KMS-11 (cell line): Measurements from ENCODE around the gene SLC25A42.
A peak's percentile ranks its signal among the peaks of the same experiment; 100 is the strongest.

Experiments used
- H2AFZ ChIP-seq: fragments of 200-600 bp; sonication (generic); 2 replicates; pipeline ENCODE4 v1.6.1; 2016; ENCODE audit warnings: antibody characterized with exemption, mixed run types, low read depth
- H3K27ac ChIP-seq: fragments of 200-600 bp; sonication (generic); 2 replicates; pipeline ENCODE4 v1.6.1; 2016; ENCODE audit warnings: mild to moderate bottlenecking, mixed run types
- H3K27me3 ChIP-seq: fragments of 200-600 bp; sonication (generic); 2 replicates; pipeline ENCODE4 v1.6.1; 2017; ENCODE audit warnings: mild to moderate bottlenecking, low read depth, mixed run types, moderate library complexity; ENCODE audit not compliant: insufficient read depth
- H3K36me3 ChIP-seq: fragments of 200-600 bp; sonication (generic); 2 replicates; pipeline ENCODE4 v1.6.1; 2017; ENCODE audit warnings: mild to moderate bottlenecking, mixed run types; ENCODE audit not compliant: insufficient read depth
- H3K4me1 ChIP-seq: fragments of 200-600 bp; sonication (generic); 2 replicates; pipeline ENCODE4 v1.6.1; 2016; ENCODE audit warnings: mild to moderate bottlenecking, low read depth, mixed run types; ENCODE audit not compliant: poor library complexity, severe bottlenecking
- H3K4me2 ChIP-seq: fragments of 200-600 bp; sonication (generic); 2 replicates; pipeline ENCODE4 v1.7.0; 2016; ENCODE audit warnings: mild to moderate bottlenecking, mixed run types
- H3K4me3 ChIP-seq: fragments of 200-600 bp; sonication (generic); IDR thresholded peaks from 2 replicates; pipeline ENCODE4 v1.6.1; 2017; ENCODE audit warnings: low read depth, low read length, mixed read lengths; ENCODE audit not compliant: insufficient read depth
- H3K79me2 ChIP-seq: fragments of 200-600 bp; sonication (generic); 2 replicates; pipeline ENCODE4 v1.6.1; 2016; ENCODE audit warnings: low read depth, mixed run types; ENCODE audit not compliant: insufficient read depth
- H3K9ac ChIP-seq: fragments of 200-600 bp; sonication (generic); 2 replicates; pipeline ENCODE4 v1.6.1; 2016; ENCODE audit warnings: mild to moderate bottlenecking, mixed run types
- H4K20me1 ChIP-seq: fragments of 200-600 bp; sonication (generic); 2 replicates; pipeline ENCODE4 v1.6.1; 2016; ENCODE audit warnings: mild to moderate bottlenecking, mixed run types; ENCODE audit not compliant: insufficient read depth
- TF ChIP-seq, protein P1 (sequence below): fragments of 200-600 bp; sonication (generic); conservative IDR thresholded peaks from 2 replicates; pipeline ENCODE4 v1.6.1; 2017; ENCODE audit warnings: low read depth, mild to moderate bottlenecking, antibody characterized with exemption, low read length, moderate library complexity, mixed read lengths

Gene SLC25A42

DNA sequence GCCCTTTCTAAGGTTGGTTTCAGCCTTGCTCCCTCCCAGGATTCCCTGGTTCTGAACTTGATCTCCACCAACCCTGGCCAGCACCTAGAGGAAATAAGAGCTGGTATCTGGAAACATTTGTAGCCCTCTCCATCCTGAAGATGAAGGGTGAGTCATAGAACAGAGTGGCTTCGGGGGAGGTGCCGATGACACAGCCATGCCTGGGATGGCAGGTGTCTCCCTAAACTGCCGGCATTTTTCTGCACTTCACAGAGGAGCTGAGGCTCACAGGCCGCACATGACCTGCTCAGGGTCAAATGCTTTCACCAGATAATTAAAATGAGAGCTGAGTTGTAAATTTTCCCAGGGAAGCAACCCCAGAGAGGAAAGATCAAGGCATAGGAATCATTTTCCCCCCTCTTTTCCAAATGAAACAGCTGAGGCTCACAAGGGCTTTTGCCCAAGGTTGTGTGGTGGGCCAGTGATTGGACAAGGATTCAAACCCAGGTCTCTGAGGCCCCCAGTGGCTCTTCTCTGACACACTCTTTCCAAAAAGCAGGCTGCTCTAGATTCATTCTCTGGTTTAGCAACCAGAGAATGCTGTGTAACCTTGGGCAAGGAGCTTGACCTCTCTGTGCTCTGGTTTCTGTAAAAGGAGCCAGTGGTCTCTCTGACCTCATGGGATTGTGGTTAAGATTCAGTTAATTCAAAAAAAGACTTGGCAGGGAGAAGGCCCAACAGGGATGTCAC is 1.2 kb upstream of the SLC25A42 start:
- H3K4me1 ChIP-seq: peaks cover 10% of the 10 kb centered on the region
- H3K9ac ChIP-seq: peak overlapping the region; percentile 23; the same call in 1 of the 2 replicates
- TF ChIP-seq, protein P1, sequence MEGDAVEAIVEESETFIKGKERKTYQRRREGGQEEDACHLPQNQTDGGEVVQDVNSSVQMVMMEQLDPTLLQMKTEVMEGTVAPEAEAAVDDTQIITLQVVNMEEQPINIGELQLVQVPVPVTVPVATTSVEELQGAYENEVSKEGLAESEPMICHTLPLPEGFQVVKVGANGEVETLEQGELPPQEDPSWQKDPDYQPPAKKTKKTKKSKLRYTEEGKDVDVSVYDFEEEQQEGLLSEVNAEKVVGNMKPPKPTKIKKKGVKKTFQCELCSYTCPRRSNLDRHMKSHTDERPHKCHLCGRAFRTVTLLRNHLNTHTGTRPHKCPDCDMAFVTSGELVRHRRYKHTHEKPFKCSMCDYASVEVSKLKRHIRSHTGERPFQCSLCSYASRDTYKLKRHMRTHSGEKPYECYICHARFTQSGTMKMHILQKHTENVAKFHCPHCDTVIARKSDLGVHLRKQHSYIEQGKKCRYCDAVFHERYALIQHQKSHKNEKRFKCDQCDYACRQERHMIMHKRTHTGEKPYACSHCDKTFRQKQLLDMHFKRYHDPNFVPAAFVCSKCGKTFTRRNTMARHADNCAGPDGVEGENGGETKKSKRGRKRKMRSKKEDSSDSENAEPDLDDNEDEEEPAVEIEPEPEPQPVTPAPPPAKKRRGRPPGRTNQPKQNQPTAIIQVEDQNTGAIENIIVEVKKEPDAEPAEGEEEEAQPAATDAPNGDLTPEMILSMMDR: no peak
- no peaks in the 10 kb centered on the region for H3K79me2 ChIP-seq
- no peaks in the 10 kb centered on the region for H4K20me1 ChIP-seq
- peak overlapping the region; percentile 66 for H3K4me2 ChIP-seq
- H3K27ac ChIP-seq: no peak overlapping the region
- no peaks in the 10 kb centered on the region for H3K36me3 ChIP-seq
- no peaks in the 10 kb centered on the region for H3K27me3 ChIP-seq
- H3K4me3 ChIP-seq: no peak overlapping the region
- H2AFZ ChIP-seq: peak overlapping the region; percentile 59; the same call in 1 of the 2 replicates

DNA sequence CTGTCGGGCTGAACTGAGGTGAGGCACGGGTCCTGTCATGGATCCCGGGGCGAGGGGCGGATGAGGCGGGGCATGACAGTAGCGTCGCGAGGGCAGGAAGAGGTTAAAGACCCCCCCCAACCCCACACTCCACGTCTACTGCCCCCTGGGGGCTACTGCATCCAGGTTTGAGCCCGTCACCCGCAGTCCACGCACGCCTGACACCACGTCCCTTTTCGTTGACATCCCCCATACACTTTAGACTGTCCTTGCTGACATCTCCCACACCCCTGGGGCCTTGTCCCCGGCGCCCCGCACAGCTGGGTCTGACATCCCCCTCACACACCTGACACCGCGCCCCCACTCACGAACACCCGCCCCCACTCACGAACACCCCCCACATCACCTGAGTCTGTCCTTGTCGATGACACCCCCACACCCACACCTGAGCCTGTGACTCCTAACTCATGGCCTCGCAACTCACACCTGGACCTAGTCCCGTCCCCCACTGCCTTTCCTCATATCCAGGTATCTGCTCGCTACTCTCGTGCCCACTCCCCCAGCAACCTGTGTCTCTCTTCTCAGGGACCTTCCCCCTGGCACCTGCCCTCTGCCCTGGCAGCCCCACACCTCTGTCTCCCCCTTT is 416 bp downstream of the SLC25A42 start:
- Histone ChIP-seq H3K36me3 (no peaks in the 10 kb centered on the region), H3K27me3 (no peaks in the 10 kb centered on the region), H3K4me3 (no peak overlapping the region), H3K79me2 (no peaks in the 10 kb centered on the region), H3K4me2 (peak overlapping the region; percentile 50), H2AFZ (peak overlapping the region; percentile 57), H3K9ac (peak overlapping the region; percentile 18; the same call in 1 of the 2 replicates), H4K20me1 (no peaks in the 10 kb centered on the region), H3K4me1 (peaks cover 16% of the 10 kb centered on the region), H3K27ac (no peak overlapping the region)
- TF ChIP-seq, protein P1: no peak

DNA sequence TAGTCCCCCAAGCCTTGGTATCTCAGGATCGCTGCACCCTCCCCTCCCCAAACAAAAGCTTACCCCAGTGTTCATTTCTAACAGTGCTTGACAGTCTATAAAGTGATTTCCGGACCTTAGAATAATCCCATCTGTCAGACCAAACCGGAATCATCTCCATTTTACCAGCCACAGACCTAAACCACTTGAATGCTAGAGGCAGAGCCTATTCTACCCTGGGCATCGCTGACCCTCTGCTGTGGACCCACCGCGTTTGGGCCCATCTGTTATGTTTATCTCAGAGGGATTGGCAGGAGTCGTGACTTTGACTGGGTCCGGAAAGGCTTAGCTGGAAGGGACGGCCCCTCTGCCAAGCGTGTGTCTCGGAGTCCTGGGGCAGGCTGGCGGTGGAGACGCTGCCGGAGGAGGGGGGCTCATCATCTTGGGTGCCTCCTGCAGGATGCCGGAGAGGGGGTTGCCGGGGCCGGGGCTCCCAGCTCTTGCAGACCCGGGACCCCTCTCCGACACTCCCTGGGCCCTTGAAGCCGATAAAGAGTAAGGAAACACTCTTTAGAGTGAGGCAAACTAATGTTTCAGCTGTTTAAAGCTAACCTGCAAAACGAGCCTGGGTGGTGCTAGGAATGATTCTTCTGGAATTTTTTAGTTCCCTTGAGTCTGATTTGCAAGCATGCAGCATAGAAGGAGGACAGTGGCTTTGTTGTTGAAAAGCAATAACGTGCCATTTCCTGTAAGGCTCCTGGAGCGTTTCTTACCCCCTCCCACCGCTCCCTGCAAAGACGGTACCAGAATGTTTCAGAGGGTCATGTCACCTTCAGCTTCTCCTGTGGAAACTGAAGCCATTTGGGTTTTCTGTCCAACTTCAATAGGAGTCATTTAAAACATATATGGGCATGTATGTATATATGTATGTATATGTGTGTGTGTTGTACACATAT is 1.3 kb downstream of the SLC25A42 start:
- Histone ChIP-seq H2AFZ (0 out of 2 replicates have a peak overlapping the region, but pooled peaks have one; percentile 57), H3K4me3 (no peak overlapping the region), H3K4me1 (peaks cover 17% of the 10 kb centered on the region), H3K9ac (no peak overlapping the region; the same call in 1 of the 2 replicates), H3K79me2 (no peaks in the 10 kb centered on the region), H3K27ac (no peak overlapping the region), H3K27me3 (no peaks in the 10 kb centered on the region), H3K36me3 (no peaks in the 10 kb centered on the region), H3K4me2 (peak overlapping the region; percentile 50), H4K20me1 (no peaks in the 10 kb centered on the region)
- TF ChIP-seq, protein P1: no peak

DNA sequence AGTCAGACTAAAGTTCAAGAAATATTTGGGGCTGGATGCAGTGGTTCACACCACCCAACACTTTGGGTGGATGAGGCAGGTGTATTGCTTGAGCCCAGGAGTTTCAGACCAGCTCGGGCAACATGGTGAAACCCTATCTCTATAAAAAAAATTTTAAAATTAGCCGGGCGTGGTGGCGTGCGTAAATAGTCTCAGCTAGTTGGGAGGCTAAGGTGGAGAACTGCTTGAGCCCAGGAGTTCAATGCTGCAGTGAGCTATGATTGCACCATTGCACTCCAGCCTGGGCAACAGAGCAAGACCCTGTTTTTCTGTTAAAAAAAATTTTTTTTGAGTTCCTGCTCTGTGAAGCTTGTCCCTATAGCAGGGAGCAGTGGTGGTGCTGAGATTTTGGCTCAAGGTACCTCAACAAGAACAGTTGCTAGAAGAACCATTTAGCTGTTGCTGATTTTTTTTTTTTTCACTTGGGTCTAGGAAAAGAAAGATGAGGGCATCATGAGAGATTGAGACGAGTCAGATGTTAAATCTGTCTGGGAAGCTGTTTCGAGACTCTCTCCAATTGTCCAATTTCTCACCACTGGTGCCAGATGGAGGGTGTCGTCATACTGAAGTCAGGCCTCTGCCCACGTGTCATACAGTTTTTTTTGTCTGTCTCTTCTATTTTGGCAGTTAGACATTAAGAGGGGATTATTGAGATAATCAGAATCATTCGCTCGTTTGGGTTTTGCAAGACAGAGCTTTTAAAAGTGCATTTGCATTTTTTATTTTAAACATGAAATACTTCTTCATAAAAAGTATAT is 3.7 kb downstream of the SLC25A42 start:
- Histone ChIP-seq H3K9ac (no peak overlapping the region), H3K36me3 (no peaks in the 10 kb centered on the region), H2AFZ (no peak overlapping the region), H3K79me2 (no peaks in the 10 kb centered on the region), H3K27me3 (no peaks in the 10 kb centered on the region), H3K4me1 (peaks cover 17% of the 10 kb centered on the region), H3K4me3 (no peak overlapping the region), H3K4me2 (no peak overlapping the region), H4K20me1 (no peaks in the 10 kb centered on the region), H3K27ac (no peak overlapping the region)
- TF ChIP-seq, protein P1: no peak
